Tibial nerve (tissue), 3 donors: Measurements from ENCODE around the gene ZNF324.

Experiments
- POLR2A ChIP-seq, 2 donors: fragments of 450-650 bp; IDR thresholded peaks; one replicate each; pipeline ENCODE4 v1.6.1; 2017; ENCODE audit warnings: antibody characterized with exemption in 2 of 2, mild to moderate bottlenecking in 2 of 2, moderate library complexity in 2 of 2
- TF ChIP-seq, protein P1 (sequence below), 5 experiments: fragments of 200-600 bp in 3 of 5; fragments of 450-650 bp in 2 of 5; sonication (generic) in 3 of 5; IDR thresholded peaks; one replicate each; pipeline ENCODE4 v1.5.1; 2016 to 2019; ENCODE audit warnings: antibody characterized with exemption in 5 of 5, mild to moderate bottlenecking in 3 of 5, moderate library complexity in 2 of 5

DNA sequence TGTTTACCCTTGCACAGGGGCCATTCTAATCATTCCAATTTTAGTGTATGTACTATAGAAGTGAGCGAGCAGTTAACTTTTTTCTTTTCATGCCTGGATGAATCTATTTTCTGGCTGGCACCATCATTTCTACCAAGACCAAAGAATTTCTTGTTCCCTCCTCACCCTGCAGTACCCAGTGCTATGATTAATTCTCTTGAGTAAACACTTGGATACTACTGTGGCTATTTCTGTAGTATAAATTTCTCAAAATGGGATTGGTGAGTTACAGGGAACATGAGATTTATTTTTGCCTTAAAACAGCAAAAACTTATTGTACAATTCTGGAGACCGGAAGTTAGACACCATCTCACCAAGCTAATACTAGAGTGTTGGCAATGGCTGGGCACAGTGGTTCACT, 16.9 kb downstream of the ZNF324 start:
- TF ChIP-seq, protein P1, sequence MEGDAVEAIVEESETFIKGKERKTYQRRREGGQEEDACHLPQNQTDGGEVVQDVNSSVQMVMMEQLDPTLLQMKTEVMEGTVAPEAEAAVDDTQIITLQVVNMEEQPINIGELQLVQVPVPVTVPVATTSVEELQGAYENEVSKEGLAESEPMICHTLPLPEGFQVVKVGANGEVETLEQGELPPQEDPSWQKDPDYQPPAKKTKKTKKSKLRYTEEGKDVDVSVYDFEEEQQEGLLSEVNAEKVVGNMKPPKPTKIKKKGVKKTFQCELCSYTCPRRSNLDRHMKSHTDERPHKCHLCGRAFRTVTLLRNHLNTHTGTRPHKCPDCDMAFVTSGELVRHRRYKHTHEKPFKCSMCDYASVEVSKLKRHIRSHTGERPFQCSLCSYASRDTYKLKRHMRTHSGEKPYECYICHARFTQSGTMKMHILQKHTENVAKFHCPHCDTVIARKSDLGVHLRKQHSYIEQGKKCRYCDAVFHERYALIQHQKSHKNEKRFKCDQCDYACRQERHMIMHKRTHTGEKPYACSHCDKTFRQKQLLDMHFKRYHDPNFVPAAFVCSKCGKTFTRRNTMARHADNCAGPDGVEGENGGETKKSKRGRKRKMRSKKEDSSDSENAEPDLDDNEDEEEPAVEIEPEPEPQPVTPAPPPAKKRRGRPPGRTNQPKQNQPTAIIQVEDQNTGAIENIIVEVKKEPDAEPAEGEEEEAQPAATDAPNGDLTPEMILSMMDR (IDR thresholded peaks at IDR 0.05) = no peak
- no peak for TF ChIP-seq POLR2A (IDR thresholded peaks at IDR 0.05)
